ENCODE measurements around the gene TMEM107.
A peak's percentile ranks its signal among the peaks of the same experiment; 100 is the strongest.
"Not testable (repeated sequence)": the region's sequence is repeated elsewhere in the genome, so short reads cannot be mapped to it uniquely, and the experiment has no call there.

The TMEM107 gene

DNA sequence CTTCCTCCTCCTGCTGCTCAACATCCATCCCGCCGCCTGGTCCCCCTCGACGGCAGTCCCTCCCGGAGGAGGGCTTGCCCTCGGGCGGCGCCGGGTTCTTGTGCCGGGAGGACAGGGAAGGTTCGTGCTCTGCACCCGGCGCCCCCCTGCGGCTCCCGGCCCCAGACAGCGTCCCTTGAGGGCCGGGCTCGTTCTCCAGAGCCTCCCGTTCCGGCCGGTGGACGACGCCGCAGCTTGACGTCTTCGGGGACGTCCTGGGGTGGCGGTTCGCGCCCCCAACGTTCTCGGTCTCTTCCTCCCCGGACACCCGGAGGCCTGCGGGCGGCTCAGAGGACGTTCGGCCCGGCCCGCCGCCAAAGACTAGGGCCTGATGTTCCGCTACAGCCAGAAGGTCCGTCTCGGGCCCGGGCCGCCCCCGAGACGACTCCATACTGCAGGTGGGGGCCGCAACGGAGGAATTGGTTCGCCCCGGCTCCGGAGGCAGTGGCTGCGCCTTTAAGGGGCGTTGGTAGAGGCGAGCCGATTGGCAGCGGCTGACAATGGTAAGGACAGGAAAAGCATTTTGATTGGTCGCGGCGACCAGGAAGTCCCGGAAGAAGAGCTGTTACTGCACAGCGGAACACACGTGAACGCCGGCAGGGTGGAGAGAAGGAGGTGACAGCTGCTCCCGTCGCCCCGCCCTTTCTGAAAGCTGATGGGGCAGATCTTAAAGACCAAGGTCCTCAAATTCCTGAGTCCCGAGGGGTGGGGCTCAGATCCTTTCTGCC is 13.7 kb upstream of the TMEM107 start, which contains the start of gene BORCS6:
BORCS6 (minus strand) TSS at position 470 of the 767 bp plus-strand sequence; CDS start at position 430, 40 bp downstream.
- peak; percentile 74 for DNase-seq (ENCODE audit: low read depth)

DNA sequence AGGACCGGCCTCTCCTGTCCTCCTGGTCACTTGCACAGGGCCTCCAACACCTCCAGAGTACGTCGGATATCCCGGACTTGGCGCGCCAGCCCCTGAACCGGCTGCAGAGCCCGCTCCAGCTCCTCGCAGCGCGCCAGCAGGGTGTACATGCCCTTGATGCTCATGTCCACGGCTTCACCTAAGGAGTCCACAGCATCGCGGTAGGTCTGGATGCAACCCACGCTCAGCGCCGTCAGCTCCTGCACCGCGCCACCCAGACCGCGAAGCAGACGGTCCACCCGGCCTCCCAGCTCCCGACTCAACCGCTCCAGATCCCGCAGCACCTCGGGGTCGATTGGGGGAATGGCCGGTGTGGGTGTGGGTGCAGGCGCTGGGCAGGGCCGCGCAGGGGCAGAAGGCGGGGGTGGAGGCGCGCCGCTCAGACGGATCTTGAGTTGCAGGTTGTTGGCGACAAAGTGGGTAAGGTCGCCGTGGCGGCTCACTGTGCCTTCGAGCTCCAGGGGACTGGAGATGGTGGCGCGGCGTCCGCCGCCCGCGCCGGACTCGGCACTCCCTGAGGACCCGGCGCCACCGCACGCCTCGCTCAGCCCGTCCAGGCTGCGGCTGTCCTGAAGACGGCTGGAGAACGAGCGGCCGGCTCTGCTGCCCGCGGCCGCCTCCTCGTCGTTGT is 13.0 kb upstream of the TMEM107 start:
- no peak for DNase-seq (ENCODE audit: low read depth)

DNA sequence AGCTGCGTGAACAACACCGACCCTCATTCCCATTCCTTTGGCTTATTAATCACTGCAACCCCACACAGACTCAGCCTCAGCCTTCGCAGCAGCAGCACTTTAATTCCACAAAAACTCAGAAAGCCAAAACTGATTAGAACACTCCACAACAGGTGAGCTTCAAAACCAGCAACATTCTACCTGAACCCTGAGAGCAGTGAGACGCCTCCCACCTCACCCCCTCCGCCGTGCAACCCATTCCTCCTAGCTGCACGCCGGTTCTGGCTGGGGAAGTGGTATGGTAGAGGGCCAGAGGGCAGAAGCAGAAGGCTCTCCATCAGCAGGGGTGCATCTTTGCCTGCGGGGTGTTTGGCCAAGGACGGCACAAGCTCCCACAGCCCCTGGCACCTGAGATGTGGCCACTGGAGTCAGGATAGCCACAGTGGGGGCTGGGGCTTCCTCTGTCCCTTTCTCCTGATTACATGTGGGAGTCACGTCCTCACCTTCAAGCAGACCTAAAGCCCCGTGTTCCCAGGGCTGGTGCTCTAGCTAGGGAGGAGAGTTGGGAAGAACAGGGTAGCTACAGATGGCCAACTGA is 12.2 kb upstream of the TMEM107 start:
- no peak for DNase-seq (ENCODE audit: low read depth)

DNA sequence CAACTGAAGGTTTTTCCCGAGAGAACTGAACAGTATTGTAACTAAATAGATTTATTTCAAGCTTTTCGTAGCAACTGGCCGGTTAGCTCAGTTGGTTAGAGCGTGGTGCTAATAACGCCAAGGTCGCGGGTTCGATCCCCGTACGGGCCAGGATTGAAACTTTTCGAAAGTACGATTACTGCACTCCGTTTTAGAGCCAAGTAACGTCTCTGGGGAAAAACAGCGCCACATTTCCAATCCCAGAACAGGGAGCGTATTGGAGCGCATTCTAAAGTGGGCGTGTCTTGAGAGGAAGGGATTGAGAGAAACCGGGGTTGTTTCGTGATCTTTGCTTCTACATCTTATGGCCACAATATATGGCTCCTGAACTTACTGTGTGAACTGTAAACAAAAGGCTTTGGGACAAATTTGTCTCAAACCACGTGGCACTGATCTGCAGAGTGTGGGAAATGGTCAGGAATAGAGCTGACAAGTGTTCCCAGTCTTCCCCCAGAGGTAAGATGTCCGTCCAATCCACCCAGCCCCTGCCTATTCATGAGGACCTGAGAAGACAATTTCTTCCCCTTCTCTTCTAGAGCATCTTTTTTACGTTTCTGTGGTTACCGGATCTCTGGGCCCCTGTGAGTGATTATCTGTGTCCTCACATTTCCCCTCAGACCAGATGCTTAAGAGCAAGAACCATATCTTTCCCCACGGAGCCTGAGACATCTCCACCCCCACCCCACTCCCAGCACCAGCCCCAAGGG is 11.5 kb upstream of the TMEM107 start:
- peak; percentile 80 for DNase-seq (ENCODE audit: low read depth)

DNA sequence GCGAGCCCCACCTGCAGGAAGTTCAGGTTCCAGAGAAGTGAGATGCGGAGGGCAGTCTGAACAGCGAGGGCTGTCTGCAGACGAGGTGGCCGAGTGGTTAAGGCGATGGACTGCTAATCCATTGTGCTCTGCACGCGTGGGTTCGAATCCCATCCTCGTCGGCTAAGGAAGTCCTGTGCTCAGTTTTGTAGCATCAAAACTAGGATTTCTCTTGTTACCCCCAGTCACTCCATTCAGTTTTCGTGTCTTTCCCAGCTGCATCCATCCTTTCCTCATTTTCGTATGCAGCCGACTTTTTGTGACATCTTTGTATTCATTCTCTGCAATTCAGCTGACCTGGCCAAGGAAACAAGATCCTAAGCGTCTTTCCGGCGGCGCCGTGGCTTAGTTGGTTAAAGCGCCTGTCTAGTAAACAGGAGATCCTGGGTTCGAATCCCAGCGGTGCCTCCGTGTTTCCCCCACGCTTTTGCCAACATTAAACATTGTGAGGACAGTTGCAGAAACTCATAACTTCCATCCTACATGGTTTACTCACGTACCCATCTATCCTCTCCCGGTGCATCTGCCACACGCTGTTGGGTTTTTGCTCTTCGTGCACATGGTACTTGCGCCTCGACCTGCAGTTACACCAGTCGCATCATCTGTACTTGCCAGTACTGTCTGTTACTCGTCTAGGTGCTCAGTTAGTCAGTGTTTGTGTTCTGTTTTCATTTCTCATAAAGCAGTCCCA is 10.8 kb upstream of the TMEM107 start:
- peak; percentile 79 for DNase-seq (ENCODE audit: low read depth)

DNA sequence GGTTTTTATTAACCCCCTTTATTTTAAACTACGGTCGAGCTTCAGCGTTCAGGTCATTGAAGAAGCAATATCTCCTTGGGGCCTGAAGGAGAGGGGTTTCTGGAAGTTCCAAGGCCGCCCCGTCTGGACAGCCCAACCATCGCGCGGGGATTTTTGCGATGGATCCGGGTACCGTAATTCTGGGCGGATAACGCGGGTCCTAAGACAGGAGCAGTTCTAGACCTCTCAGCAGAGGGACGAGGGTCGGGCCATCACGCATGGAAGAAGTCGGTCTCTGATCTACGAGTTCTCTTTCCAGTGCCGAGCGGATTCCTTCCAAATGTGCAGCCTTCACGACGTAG is 10.2 kb upstream of the TMEM107 start:
- DNase-seq (ENCODE audit: low read depth): no peak

DNA sequence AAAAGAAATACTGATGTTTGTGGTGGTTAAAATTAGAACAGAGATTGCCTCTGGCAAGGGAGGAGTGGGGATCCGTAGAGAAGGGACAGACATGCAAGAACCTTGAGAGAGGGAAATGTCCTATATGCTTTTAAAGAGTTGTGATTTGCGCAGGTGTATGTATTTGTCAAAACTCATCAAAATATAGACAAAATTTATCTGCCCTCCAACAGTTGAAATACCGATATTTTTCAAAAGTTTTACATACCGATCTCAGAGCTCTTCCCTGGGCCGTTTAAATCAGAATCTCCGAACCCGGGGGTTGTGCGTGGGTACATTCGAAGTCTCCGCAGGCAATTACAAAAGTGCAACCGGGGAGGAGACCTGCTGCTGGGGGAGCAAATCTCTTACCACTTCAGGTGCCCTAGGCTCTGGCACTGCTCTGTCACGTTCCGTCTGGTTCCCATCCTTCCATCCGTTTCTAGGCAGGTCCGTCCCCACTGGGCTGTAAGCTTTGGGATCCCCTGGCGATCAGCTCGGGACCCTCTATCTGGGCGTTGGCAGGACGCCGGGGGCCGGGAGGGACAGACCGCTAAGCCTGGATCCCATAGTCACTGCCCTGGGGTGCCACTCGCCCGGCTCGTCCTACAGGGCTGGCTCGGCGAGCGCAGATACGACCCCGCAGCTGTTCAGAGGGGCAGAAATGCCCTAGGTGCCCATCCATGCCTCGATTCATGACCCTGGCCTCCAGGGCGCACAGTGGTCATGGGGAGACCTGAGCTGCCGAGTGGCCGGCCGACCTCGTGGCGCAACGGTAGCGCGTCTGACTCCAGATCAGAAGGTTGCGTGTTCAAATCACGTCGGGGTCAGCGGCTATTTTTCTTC is 9.6 kb upstream of the TMEM107 start:
- peak; percentile 45 for DNase-seq (ENCODE audit: low read depth)

DNA sequence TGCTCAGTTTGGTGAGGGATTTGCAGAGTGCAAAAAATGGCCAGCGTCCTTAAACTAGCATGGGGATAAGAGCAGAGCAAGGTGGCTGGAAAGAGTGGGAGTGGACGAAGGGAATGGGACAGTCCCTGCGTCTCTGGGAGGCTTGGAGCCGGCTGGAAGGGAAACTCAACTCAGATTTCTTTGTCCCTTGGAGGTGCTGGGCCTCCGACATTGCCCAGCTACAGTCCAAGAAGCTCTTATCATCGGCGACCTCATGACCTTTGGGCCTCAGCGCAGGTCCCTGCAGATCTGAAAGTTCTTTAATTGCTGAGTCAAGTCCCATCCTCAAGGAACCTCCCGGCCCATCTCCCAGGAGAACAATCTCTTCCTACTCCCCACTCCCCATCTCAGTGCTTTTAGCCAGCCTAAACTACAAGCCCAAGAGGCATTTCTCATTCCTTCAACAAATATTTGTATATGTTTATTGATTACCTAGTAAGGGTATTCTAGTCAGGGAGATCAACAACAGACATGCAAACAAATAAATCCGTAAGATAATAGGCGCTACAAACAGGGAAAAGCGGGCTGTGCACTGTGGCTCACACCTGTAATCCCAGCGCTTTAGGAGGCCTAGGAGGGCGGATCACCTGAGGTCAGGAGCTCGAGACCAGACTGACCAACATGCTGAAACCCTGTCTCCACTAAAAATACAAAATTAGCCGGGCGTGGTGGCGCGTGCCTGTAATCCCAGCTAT is 985 bp upstream of the TMEM107 start:
- no peak for DNase-seq (ENCODE audit: low read depth)

DNA sequence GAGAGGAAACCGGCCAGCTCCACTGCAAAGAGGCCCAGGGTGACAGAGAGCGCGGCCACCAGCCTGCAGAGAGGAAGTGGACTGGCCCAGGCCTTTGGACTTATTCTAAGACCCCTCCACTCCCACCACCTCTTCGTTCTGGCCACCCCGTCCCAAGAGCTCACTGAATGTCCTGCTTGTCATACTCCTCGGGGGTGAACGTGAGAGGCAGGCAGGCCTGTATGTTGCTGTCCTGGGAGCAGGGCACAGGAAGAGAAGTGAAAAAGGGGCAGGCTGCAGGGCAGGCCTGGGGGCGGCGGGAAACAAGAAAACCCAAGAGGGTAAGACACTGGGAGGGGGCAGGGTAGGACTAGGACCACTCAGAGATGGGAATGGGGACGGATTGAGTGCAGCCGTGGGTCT is 384 bp downstream of the TMEM107 start:
- DNase-seq (ENCODE audit: low read depth): no peak

DNA sequence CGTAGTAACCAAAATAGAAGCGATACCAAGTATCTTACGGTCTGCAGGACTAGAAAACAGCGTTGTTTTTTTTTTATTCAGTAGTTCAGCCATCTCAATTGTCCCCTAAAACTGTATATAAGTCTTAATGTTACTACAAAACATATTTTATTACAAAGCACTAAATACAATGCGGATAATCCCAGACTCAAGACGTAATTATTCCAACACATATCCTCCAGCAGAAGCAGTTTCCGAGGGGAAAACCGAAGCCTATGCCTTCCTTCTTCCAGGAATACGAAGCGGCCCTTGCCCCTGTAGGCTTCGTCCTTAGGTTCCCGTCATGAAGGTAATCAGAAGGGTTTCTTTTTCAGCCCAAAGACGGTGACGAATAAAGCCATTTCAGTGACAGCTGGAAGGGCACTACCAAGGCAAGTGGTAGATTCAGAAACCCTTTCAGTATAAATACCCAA is 2.3 kb downstream of the TMEM107 start:
- no peak for DNase-seq (ENCODE audit: low read depth)

DNA sequence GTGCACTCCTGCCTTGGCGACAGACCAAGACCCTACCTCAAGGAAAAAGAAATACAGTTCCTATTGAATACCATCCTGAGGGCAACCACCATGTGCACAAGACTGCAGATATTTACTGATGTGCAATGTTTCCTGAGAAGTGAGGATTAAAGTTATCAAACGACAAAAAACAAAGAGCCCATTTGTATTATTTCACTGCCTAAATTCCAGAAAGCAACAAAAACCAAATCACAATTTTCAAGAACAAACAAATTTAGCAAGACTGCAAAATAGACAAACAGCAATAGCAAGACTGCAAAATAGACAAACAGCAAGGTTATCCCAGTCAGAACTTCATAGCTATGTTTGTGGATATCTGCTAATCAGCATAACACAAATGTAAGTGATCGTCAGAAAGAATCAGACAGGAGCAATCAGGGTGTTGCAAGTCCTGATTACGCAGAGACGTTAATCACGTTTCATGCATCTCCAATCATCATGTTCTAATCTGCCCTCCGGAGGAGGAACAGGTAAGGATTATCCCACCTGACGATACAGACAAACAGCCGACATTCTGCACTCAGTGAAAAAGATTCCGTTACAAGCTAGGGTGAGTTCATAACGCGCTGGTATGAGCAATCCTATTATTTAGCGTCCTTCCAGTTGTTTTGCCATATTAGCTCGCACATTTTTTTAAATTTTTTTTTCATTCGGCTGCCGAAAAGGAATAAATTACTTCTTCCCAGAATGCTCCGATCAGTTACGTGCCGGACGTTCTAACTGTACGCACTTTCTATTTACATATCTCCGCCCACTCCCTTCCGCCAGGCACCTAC is 2.9 kb downstream of the TMEM107 start:
- no peak for DNase-seq (ENCODE audit: low read depth)

DNA sequence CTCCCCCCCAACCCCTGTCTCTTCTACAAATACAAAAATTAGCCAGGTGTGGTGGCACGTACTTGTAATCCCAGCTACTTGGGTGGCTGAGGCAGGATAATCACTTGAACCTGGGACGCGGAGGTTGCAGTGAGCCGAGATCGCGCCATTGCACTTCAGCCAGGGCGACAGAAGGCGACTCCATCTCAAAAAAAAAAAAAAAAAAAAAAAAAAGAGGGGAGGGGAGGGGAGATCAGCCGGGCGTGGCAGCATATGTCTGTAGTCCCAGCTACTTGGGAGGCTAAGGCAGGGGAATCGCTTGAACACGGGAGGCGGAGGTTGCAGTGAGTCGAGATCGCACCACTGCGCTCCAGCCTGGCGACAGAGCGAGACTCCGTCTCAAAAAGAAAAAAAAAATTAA is 6.0 kb downstream of the TMEM107 start:
- DNase-seq (ENCODE audit: low read depth): not testable (repeated sequence)

DNA sequence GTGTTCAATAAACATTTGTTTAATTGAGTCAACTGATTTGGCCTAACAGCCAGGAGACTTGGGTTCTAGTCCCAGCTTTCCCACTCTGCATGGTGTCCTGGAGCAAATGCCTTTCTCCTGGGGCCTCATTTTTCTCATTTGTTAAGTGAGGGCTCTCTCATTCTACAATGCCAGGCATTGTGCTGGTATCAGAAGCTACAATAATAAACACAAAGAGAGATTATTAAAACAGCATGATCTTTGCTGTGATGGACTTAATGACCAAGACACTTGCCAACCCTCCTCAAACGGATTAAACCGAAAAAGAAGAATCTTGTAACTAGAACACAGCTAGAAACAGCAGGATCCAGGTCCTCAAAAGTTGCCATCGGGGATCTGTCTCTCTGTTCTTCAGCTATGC is 8.7 kb downstream of the TMEM107 start:
- DNase-seq (ENCODE audit: low read depth): no peak

DNA sequence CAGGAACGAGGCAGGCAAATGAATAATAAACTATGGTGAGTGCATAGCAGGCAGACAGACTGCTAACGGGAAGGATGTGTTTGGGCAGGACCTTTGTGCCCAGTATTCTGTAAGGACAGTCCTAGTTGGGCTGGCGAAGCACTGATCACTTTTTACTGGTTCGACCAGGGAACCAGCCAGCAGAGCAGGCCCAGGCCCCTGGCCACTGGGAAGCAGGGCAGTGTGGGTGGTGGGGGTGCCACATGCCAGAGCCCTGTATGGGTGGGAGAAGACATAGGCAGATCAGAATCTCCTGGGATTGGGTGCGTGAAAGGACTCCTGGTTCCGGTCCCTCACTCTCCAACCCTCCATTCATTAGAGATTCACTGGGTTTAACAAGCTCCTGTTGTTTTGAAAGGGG is 9.4 kb downstream of the TMEM107 start:
- DNase-seq (ENCODE audit: low read depth): no peak

DNA sequence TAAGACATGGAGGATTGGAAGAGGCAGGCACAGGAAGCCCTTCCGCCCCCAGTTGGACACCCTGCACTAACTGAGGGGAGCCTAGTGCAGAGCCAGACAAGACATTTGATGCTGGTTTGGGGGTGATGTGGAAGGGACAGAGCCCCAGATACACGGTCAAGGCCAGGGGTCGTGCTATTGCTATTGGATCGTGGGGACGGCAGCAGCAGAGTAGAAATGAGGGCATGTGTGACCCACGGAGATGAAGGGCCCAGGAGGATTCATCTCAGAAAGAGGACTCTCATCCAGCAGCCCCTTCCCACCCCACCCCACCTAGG is 11.4 kb downstream of the TMEM107 start:
- DNase-seq (ENCODE audit: low read depth): no peak

DNA sequence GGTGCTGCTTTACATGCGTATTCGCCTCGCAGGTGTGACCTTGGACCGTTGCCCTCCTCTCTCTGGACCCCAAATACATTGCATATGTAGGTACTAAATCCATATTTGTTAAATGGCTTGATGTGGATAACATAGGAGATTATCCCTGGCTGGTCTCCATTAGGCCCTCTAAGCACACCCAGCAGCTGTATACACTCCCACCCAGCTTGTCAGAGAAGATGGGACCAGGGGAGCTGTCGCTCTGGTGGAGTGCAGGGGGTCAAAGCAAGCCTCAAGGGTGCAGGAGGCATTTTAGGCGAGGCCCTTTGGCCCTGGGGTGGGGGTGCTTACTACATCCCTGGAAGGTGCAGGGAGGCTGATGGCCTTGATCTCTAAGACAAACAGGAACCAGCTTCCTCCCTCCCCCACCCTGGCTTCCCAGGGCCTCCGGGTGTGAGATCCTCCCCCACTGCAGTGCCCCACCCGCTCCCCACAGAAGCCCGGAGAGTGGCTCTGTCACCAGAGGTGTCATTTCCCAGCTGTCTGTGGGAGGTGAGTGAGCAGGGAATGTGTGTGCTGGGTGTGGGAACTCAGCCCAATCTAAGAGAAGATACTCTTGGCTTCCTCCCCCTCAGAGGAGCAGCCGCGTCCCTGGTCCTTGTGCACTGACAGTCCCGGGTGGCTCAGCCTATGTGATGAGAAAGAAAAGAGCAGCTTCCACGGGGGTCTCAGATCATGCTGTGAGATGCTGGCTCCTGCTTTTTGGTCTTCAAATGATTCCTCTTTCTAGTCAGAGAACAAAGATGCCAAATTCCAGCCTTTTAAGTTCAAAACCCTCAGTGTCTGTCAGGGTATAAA is 12.0 kb downstream of the TMEM107 start:
- peak; percentile 73 for DNase-seq (ENCODE audit: low read depth)

DNA sequence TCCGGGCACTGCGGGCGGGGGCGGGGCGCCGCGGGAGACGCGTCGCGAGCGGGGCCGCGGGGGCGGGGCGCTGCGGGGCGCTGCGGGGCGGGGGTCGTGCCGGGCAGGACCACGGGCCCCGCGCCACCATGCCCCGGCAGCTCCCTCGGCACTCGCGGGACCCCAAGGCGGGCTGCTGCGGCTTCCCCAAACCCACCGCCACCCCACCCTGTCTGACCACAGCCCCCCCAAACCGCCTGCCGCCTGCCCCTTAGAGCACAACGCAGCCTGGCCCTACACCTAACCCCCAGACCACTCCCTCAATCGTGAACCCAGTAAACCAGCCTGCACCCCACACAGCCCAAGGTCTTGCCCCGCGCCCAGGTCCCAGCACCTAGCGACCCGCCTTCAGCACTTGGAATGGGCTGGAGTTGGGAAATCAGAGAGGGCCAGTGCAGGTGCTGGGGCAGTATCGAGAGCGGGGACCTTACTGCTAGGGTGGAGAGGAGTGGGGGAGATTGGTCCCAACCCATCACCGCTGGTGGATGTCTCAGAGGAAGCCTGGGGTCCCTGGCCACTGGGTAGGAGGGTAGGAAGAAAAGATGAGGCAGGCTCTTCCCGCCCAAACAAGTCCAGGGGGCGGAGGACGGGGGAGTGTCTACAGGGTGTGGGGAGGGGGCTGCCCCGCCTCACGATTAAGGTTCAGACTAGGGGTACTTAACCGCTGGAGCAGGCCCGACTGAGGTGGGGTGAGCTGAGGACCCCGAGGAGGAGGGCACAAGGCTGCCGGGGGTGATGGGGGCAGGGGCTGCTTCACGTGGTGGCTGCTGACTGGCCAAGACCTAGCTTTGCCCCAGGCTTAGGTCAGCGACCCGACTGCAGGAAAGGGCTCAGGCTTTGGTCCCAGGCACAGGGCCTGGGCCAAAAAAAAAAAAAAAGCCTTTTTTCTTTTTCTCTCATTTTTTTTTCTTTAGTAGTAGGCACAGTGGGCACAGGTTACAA is 12.9 kb downstream of the TMEM107 start:
- no peak for DNase-seq (ENCODE audit: low read depth)
